Tibial nerve (tissue), 4 donors: ENCODE results near the gene WWC1. TPM values are rescaled to one million over a fixed set of nuclear protein-coding genes. Genes with fewer than 3 reads are reported as not detected.
"Not testable (repeated sequence)": the region's sequence is repeated elsewhere in the genome, so short reads cannot be mapped to it uniquely, and the experiment has no call there.

ENCODE experiments used
- DNase-seq, 2 donors: peaks; one replicate each; pipeline ENCODE4 v3.0.0-alpha.2; 2019; ENCODE audit warnings: low spot score in 2 of 2
- H3K27ac ChIP-seq, 4 donors: fragments of 200-600 bp; sonication (generic) in 3 of 4; one replicate each; pipeline ENCODE4 v1.5.1; 2017 to 2019; ENCODE audit warnings: mild to moderate bottlenecking in 1 of 4
- H3K27me3 ChIP-seq, 2 donors: fragments of 200-600 bp; sonication (generic) in 1 of 2; one replicate each; pipeline versions ENCODE4 v1.5.1 to v1.6.0; 2017 to 2019
- H3K36me3 ChIP-seq, 3 donors: fragments of 200-600 bp; sonication (generic); one replicate each; pipeline ENCODE4 v1.5.1; 2018 to 2019
- H3K4me1 ChIP-seq, 4 donors: fragments of 200-600 bp; sonication (generic) in 3 of 4; one replicate each; pipeline ENCODE4 v1.5.1; 2017 to 2019
- H3K4me3 ChIP-seq, 4 donors: fragments of 200-600 bp; sonication (generic) in 3 of 4; one replicate each; pipeline ENCODE4 v1.5.1; 2017 to 2019; ENCODE audit warnings: mild to moderate bottlenecking in 1 of 4, moderate library complexity in 1 of 4
- H3K9me3 ChIP-seq, 4 donors: fragments of 200-600 bp; sonication (generic) in 3 of 4; one replicate each; pipeline ENCODE4 v1.5.1; 2017 to 2019
- EP300 ChIP-seq, 2 donors: sonication (generic); formaldehyde crosslinking; IDR thresholded peaks; one replicate each; pipeline ENCODE4 v1.6.1; 2017; ENCODE audit warnings: antibody characterized with exemption in 2 of 2, mild to moderate bottlenecking in 1 of 2
- POLR2A ChIP-seq, 2 donors: fragments of 450-650 bp; IDR thresholded peaks; one replicate each; pipeline ENCODE4 v1.6.1; 2017; ENCODE audit warnings: antibody characterized with exemption in 2 of 2, mild to moderate bottlenecking in 2 of 2, moderate library complexity in 2 of 2
- WGBS, 2 donors: methylation state at CpG; one replicate each; pipeline ENCODE4 v1.1.5; 2018; 5-methylcytosine and 5-hydroxymethylcytosine counted together
- total RNA-seq, 4 donors: library from RNA; depleted of rRNA; stranded (reverse); fragments of >200 nt; gene quantifications; one replicate each; pipeline ENCODE4 v1.1.0, GENCODE V29; 2016
- TF ChIP-seq, protein P1 (sequence below), 5 experiments: fragments of 200-600 bp in 3 of 5; fragments of 450-650 bp in 2 of 5; sonication (generic) in 3 of 5; IDR thresholded peaks; one replicate each; pipeline ENCODE4 v1.5.1; 2016 to 2019; ENCODE audit warnings: antibody characterized with exemption in 5 of 5, mild to moderate bottlenecking in 3 of 5, moderate library complexity in 2 of 5

Gene WWC1
- total RNA-seq, 4 donors from 2014 or later = 0.78 to 3.3 (median 1.00) TPM

DNA sequence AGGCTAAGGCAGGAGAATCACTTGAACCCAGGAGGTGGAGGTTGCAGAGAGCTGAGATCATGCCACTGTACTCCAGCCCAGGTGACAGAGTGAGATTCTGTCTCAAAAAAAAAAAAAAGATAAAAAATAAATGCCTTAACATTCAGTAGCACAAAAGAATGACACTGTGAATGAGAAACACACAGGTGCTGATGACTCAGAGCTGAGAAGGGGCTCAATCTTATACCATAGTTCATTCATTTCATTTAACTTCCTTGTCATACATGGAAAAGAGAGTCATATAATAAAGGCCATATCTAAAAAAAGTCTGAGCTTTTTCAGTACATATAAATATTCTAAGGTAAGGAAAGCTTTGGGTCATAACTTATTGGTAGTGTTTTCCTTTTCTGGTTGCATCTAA lies 40.6 kb downstream of the WWC1 start:
- no peaks in the 10 kb centered on the region for H3K27me3 ChIP-seq
- no peaks in the 10 kb centered on the region for H3K36me3 ChIP-seq
- H3K4me3 ChIP-seq = no peak overlapping the region
- DNase-seq = no peak
- H3K4me1 ChIP-seq = peaks cover 0 to 7% (median 0%) of the 10 kb centered on the region in 4 donors
- H3K27ac ChIP-seq = no peak overlapping the region
- no peaks in the 10 kb centered on the region for H3K9me3 ChIP-seq
- TF ChIP-seq, protein P1, sequence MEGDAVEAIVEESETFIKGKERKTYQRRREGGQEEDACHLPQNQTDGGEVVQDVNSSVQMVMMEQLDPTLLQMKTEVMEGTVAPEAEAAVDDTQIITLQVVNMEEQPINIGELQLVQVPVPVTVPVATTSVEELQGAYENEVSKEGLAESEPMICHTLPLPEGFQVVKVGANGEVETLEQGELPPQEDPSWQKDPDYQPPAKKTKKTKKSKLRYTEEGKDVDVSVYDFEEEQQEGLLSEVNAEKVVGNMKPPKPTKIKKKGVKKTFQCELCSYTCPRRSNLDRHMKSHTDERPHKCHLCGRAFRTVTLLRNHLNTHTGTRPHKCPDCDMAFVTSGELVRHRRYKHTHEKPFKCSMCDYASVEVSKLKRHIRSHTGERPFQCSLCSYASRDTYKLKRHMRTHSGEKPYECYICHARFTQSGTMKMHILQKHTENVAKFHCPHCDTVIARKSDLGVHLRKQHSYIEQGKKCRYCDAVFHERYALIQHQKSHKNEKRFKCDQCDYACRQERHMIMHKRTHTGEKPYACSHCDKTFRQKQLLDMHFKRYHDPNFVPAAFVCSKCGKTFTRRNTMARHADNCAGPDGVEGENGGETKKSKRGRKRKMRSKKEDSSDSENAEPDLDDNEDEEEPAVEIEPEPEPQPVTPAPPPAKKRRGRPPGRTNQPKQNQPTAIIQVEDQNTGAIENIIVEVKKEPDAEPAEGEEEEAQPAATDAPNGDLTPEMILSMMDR (IDR thresholded peaks at IDR 0.05) = no peak
- TF ChIP-seq POLR2A (IDR thresholded peaks at IDR 0.05) = no peak
- TF ChIP-seq EP300 (IDR thresholded peaks at IDR 0.05) = no peak

DNA sequence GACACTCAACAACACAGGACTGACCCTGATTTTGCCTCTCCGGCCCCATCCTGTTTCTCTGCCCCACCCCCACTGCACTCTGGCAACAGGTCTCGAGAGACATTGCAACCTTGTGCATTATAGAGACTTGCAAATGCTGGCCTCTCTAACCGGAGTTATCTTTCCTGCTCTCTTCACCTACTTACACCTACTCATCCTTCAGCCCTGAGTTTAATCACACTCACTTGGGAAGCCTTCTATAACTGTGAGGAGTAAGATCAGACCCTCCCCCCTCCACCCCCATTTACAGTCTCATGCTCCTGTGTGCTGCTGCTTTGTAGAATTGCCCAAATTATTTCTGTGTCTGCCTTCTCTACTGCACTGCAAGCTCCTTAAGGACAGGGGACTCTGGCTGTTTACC lies 42.8 kb downstream of the WWC1 start:
- no peaks in the 10 kb centered on the region for H3K36me3 ChIP-seq
- TF ChIP-seq POLR2A (IDR thresholded peaks at IDR 0.05) (no peak), EP300 (IDR thresholded peaks at IDR 0.05) (no peak)
- TF ChIP-seq, protein P1 (IDR thresholded peaks at IDR 0.05) = no peak
- H3K27ac ChIP-seq = no peak overlapping the region
- no peak overlapping the region for H3K4me3 ChIP-seq
- DNase-seq = no peak
- H3K4me1 ChIP-seq = no peaks in the 10 kb centered on the region
- WGBS, 2 donors = 40 to 53% methylated on average over 3 of the region's 3 CpGs
- H3K27me3 ChIP-seq = no peaks in the 10 kb centered on the region
- H3K9me3 ChIP-seq = no peaks in the 10 kb centered on the region

DNA sequence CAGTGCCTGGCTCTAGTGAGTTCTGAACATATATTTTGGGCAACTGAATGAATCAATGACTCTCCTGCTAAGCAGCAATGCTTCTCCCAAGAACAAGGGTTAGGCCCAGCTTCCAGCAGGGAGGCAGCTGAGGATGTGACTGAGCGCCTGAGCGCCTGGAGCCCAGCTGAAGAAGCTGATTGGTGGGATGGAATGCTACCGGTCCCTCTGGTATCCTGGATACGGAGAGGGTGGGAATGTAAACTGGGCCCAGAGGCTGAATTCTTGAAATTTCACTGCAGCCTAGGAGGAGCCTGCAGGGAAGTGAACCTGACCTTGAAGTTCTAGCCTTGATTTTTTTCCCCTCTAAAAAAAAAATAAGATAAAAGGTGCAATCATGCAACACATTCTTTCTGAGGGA lies 43.2 kb downstream of the WWC1 start:
- Histone ChIP-seq H3K4me1 (no peaks in the 10 kb centered on the region), H3K9me3 (no peaks in the 10 kb centered on the region), H3K27me3 (no peaks in the 10 kb centered on the region), H3K36me3 (no peaks in the 10 kb centered on the region), H3K27ac (no peak overlapping the region), H3K4me3 (no peak overlapping the region)
- no peak for TF ChIP-seq POLR2A (IDR thresholded peaks at IDR 0.05)
- TF ChIP-seq, protein P1 (IDR thresholded peaks at IDR 0.05) = no peak
- TF ChIP-seq EP300 (IDR thresholded peaks at IDR 0.05) = no peak
- DNase-seq = no peak
- 31 to 39% methylated on average over 4 of the region's 4 CpGs for WGBS, 2 donors

DNA sequence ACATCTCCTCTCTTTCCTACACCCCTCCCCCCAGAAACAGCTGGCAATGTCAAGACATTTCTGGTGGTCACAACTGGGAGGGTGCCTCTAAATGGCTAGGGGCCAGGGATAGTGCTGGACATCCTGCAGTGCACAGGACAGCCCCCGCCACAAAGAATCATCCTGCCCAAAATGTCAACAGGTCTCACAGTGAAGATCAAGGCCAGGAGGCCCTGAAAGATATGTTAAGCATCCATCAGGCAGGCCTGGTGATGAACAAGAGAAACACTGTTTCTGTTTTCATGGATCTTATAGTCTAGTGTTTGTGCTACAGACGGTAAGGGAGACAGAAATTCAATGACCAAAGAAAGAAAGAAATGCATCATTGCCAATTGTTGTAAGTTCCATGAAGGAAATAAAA lies 45.9 kb downstream of the WWC1 start:
- Histone ChIP-seq H3K9me3 (no peaks in the 10 kb centered on the region), H3K27me3 (no peaks in the 10 kb centered on the region), H3K4me1 (no peaks in the 10 kb centered on the region), H3K36me3 (no peaks in the 10 kb centered on the region), H3K27ac (no peak overlapping the region), H3K4me3 (no peak overlapping the region)
- 63 to 69% methylated on average over 2 of the region's 2 CpGs for WGBS, 2 donors
- no peak for DNase-seq
- no peak for TF ChIP-seq EP300 (IDR thresholded peaks at IDR 0.05)
- TF ChIP-seq, protein P1 (IDR thresholded peaks at IDR 0.05) = no peak
- TF ChIP-seq POLR2A (IDR thresholded peaks at IDR 0.05) = no peak

DNA sequence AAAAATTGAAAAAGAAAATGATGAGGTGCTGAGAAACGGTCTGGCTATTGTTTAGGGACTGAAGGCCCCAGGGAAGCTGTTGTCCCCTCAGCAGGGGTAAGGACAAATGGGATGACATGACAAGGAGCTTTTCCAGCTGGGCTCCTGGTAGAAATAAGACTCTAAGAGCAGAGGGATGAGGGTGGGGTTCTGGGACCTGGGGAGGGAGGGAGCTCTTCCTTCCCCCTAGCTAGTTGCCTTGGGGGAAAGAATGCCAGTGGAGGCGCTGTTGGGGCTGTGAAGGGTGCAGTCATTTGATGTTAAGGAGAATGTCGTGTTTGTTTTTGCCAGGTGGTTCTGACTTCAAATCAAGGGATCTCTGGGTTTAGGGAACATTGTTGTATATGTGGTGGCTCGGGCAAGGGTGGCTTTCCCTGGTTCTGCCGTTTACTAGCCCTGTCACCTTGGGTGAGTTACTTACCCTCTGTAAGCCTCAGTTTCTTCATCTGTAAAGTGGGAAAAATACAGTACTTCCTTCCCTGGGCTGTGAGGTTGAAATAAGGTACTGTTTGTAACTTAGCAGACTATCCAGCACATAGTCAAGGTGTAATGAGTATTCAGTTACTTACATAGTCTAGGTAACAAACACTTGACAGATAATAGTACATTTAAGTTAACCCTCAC lies 47.8 kb downstream of the WWC1 start:
- WGBS, 2 donors = 45 to 57% methylated on average over 5 of the region's 5 CpGs
- Histone ChIP-seq H3K4me1 (no peaks in the 10 kb centered on the region), H3K27me3 (no peaks in the 10 kb centered on the region), H3K27ac (no peak overlapping the region), H3K36me3 (no peaks in the 10 kb centered on the region), H3K4me3 (no peak overlapping the region), H3K9me3 (no peaks in the 10 kb centered on the region)
- TF ChIP-seq EP300 (IDR thresholded peaks at IDR 0.05) (no peak), POLR2A (IDR thresholded peaks at IDR 0.05) (no peak)
- TF ChIP-seq, protein P1 (IDR thresholded peaks at IDR 0.05) = no peak
- DNase-seq = no peak

DNA sequence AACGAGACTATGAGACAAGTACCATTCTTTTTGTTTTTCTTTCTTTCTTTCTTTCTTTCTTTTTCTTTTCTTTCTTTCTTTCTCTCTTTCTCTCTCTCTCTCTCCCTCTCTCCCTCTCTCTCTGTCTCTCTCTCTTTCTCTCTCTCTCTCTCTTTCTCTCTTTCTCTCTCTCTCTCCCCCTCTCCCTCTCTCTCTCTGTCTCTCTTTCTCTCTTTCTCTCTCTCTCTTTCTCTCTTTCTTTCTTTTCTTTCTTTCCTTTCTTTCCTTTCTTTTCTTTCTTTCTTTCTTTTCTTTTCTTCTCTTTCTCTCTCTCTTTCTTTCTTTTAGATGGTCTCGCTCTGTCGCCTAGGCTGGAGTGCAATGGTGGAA lies 48.3 kb downstream of the WWC1 start:
- not testable (repeated sequence) for H3K27me3 ChIP-seq, H3K27ac ChIP-seq, H3K4me1 ChIP-seq, H3K36me3 ChIP-seq, H3K9me3 ChIP-seq, H3K4me3 ChIP-seq, DNase-seq
- 91 to 93% methylated on average over 3 of the region's 3 CpGs for WGBS, 2 donors
